Measurements from ENCODE around the gene STK25.
"Not testable (repeated sequence)": the region's sequence is repeated elsewhere in the genome, so short reads cannot be mapped to it uniquely, and the experiment has no call there.

The STK25 gene

DNA sequence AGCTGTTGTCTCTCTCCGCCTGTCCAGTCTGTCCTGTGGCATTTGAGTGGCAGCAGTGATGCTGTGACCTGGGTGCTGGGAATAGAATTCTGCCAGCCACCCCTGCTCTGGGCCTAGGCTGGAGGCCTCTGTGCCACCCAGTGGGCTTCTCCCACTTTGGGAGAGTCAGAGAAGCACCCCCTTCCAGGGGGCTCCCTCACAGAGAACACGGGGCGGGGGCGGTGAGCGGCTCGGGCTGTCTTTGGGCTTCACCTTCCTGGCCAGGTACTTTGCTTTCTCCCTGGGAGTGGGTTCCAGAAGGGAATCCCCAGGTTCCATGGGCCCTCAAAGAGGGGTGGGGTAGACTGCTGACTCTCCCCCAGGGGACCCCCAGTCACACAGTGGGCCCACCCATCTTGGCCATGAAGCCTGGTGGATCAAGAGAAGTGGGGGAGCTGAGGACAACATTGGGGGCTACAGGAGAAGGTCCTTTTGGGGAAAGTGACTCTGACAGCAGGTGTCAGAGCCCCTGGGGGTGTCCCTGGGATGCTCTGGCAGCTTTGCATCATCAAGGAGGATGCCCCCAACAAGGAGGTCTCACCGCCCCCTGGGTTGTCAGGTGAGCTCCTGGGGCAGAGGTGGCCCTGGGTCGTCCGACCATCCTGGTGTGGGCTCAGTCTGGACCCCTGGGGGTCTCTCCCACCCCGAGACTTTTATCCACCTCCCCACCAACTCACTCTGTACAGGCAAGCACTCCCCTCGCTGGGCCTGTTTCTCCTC is 31.4 kb upstream of the STK25 start:
- no peak for DNase-seq

DNA sequence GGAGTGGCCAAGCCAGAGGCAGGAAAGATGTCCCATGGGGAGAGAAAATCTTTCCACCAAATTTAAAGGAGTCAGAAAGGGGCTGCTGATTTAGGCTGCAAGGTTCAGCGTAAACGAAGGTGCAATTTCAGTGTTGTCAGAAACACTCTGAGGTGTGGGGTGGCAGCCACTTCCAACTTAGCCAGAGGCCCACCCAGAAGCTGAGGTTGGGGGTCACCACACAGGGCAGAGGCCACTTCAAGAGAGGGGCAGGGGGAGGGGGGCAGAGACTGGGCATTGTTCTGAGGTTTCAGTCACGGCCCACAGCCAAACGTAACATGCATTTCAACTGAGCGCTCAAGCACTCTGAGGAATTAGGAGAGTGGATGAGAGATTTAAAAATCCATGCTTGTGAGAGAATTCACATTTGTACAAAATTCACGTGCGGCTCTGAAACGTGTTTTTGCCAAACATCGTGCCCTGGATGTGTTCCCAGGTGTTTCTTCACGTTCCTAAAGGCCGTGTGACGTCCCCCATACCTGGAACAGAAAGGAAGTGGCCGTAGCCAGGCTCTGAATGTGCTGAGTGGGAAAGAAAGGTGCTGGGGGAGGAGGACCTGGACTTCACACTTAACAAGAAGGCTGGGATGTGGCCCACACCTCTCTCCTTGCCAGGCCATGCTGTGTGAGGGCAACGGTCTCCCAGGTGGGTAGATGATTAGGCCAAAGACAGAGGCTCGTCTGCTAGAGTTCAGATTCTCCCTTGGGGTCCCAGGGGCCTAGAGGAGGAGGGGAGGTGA is 30.6 kb upstream of the STK25 start:
- DNase-seq, result no peak

DNA sequence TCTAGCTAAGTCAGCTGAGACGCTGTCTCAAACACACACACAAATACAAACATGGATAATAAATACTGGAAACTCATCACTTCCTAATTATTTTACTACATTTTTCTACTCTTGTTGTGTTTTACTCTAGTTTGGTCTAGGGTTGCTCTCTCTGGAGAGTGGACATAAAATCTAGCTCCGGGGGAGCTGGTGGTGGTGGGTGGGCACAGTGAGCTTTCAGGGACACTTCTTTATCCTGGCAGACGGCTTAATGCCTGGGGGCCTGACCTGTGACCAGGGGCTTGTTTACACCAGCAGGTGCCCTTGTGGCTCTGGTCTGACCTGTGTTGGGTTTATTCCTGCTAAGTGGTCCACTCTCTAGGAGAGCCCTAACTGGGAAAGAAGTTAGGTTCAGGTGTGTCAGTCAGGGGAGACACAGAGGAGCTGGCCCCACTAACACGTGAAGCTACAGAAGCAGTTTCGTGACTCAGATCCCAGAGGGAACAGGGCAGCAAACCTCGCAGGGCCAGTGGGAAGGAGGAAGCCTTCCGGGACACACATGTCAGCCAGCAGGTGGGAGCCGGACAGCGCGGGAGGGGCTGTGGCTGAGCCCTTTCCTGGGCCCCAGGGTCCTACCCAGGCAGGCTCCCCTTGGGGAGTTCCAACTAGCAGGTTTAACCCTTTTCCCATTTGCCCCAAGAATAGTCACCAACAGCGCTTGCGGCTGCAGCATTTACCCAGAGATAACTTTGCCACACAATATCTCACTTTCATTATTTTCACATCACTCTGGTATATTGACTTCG is 27.7 kb upstream of the STK25 start:
- DNase-seq, result no peak

DNA sequence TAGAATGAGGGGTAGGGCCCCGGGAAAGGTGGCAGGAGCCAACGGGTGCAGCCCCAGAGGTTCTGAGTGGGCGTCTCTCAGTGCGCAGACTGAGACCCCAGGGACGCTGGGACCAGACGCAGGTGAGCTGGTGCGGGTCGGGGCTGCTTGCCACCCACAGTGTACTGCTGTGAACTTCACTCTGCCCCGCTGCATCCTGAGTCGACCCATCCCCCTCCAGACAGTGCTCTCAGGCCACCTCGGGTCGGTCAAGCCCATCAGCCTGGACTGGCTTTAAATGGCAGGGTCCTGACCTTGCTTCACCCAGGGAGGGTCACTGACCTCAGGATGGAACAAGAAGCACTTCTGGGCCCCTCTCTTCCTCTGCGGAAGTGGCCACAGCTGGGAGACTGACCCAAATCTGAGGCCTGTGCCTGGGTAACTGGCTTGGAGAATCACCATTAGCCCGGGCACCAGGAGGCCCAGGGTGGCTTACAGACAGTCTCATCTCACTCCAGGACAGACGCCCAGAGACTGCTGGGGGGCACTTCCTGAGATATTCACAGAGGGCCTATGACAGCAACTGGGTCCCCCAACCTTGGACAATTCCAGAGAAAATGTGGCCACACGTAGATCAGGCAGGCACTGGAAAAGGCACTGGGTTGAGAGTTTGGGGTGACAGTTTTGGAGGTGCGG is 26.5 kb upstream of the STK25 start:
- DNase-seq, result no peak

DNA sequence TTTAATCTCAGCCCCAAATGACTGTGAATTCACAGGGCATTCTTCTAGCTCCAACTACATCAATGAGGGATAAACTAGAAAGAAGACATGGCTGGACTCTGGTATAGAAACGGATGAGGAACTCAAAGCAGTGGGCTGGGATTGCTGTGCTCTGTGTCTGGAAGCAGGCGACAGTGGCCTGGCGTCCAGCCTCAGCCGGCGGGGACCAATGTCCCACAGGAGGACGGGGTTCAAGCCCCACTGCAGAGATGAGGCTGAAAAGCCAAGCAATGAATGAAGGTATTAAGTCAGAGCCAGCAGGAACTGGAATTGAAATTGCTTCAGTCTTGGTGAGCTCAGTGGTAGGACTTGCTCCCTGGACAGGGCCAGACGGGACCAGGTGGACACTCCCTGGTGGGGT is 25.9 kb upstream of the STK25 start:
- no peak for DNase-seq

DNA sequence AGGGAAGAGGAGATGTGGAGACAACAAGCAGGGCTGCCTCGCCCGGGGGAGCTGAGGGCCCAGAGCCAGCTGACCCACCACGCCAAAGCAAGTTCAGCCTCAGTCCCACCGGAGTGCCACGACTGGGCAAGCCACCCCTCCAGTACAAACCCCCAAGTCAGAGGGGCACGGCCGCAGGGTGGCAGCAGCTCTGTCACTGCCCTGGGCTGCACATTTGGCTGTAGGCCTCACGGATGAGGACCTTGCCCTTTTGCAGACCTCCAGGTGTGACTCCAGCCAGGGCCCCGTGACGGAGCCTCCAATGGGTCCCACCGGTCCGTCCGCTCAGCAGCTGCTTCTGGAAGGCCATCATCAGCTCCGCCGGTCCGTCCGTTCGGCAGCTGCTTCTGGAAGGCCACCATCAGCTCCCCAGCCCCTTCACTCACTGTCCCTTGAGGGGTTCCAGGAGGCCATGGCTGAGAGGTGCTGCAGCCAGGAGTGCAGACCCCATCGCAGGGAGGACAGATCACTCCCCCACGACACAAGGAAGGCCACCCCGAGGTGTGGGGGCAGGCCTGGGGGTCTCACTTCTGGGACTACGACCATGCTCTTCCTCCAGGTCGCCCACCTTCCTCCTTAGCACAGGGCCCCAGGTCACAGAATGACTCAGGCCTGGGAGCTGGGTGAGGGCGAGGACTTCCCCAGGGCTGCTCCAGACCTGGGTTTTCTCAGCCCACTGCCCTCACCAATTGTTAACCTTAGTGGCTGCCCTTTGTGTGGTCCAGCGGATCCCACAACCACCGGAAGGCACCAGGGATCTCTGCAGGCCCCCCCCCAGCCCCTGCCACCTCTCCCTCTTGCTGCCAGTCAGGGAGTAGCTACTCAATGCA is 24.6 kb upstream of the STK25 start:
- DNase-seq, result no peak

DNA sequence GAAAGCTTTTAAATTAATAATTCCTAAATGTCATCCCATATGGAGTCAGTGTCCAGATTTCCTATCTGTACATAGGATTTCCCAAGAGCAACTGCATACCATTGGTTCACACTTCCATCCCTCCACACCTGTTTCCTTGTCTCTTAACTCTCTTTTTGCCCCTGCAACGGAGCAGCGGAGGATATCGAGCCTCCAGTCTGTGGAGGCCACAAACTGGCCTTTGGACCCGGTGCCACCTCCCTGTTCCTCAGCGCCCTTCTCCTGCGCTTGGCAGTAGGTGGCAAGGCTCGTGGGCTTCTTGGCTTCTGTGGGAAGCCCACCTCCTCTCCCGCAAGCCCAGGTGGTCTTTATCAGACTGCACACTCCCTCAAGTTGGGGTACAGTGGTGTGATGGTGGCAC is 23.8 kb upstream of the STK25 start:
- no peak for DNase-seq

DNA sequence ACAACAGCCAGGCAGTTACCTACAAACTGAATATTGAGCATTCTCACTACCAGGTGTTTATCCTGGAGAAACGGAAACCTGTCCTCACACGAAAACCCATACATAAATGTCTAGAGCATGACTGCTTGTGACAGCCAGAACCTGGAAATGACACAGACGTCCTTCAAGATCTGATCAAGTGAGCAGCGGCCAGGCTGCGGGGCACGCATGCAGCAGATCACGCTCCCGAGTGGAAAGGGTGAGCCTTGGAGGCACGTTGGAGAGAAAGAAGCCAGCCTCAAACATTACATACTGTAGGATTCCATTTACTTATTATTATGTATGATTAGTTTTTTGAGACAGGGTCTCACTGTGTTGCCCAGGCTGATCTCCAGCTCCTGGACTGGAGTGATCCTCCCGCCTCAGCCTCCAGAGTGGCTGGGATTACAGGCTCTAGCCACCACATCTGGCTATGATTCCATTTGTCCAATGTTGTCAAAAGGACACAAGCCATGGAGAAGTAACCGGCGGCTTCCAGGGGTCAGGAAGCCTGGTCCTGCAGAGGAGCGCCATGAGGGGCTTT is 22.9 kb upstream of the STK25 start:
- DNase-seq, result no peak

DNA sequence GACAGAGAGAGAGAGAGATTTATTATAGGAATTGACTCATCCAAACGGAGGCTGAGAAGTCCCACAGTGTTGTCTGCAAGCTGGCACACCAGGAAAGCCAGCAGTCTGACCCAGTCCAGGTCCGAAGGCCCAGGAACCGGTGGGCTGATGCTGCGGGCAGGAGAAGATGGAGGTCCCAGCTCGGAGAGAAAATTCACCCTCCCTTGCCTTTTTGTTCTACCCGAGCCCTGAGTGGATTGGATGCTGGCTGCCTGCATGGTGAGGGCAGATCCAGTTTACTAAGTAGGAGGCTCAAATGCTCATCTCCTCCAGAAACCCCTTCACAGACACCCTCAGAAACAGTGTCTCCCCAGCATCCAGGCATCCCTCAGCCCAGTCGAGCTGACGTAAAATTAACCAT is 22.2 kb upstream of the STK25 start:
- DNase-seq, result no peak

DNA sequence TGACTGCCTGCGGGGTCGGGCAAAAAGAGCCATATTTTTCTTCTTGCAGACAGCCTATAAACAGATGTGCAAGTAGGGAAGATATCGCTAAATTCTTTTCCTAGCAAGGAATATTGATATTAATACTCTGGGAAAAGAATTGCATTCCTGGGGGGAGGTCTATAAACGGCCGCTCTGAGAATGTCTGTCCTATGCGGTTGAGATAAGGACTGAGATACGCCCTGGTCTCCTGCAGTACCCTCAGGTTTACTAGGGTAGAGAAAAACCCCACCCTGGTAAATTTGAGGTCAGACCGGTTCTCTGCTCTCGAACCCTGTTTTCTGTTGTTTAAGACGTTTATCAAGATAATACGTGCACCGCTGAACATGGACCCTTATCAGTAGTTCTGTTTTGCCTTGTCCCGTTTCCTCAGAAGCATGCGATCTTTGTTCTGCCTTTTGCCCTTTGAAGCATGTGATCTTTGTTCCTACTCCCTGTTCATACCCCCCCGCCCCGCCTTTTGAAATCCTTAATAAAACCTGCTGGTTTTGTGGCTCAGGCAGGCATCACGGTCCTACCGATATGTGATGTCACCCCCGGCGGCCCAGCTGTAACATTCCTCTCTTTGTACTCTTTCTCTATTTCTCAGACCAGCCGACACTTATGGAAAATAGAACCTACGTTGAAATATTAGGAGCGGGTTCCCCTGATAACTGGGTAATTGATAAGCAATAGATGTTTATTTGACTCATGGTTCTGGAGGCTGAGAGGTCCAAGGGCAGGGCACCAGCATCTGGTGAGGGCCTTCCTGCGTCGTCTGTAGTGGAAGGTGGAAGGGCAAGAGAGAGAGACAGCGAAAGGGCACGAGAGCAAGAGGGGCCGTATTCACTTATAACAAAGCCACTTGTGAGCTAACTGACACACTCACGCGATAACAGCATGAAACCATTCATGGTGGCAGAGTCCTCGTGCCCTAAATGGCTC is 17.7 kb upstream of the STK25 start:
- DNase-seq, result not testable (repeated sequence)

DNA sequence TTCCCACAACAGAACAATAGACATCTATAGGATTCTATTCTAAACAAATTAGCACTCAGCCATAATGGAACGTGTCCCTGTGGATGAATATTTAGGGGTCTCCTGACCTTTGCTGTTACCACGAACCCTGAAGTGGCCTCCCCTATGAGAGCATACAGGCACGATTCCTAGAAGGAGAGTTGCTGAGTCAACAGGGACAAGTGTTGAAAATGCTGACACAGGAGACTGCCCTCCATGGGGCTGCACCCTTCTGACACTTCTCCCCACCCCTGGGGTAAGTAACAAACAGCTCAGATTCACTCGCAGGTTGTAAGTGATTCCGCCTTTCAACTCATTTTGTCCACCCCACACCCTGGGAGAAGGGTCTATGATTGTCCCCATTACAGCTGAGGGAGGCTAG is 14.1 kb upstream of the STK25 start:
- DNase-seq, result no peak

DNA sequence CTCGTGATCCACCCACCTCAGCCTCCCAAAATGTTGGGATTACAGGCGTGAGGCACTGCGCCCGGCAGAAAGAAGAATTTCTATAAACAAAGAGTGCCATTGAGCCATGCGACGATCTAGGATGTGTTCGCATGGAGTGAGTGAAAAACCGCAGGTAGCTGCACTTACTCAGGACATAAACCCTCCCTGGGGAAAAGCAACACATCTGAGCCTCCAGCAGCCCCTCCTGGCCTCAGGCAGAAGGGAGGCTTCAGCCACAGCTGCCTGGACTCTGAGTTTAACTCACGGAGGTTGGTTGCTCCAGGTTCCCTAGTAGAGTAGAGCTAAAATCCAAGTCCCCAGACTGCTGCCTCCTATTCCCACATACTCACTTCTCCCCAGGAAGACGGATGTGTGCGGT is 11.3 kb upstream of the STK25 start:
- no peak for DNase-seq

DNA sequence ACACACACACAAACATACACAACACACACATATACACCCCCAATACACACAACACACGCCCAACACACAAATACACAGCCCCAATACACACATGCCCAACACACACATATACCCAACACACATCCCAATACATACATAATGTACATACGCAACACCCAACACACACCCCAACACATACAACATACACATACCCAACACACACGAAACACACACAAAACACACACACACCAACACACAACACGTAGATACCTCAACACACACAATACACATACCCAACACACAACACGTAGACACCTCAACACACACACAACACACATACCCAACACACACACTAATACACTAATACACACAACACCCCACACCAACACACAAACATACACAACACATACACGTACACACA is 8.9 kb upstream of the STK25 start:
- DNase-seq, result no peak

DNA sequence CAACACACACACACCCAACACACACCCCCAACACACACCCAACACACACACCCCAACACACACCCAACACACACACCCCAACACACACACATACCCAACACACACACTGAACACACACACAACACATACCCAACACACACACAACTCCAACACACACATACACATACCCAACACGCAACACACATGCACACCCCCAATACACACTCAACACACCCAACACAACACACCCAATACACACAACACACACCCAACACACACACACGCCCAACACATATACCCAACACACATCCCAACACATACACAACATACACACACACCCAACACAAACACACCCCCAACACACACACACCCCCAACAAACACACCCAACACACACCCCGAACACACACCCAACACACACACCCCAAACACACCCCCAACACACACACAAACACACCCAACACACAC is 8.2 kb upstream of the STK25 start:
- no peak for DNase-seq

DNA sequence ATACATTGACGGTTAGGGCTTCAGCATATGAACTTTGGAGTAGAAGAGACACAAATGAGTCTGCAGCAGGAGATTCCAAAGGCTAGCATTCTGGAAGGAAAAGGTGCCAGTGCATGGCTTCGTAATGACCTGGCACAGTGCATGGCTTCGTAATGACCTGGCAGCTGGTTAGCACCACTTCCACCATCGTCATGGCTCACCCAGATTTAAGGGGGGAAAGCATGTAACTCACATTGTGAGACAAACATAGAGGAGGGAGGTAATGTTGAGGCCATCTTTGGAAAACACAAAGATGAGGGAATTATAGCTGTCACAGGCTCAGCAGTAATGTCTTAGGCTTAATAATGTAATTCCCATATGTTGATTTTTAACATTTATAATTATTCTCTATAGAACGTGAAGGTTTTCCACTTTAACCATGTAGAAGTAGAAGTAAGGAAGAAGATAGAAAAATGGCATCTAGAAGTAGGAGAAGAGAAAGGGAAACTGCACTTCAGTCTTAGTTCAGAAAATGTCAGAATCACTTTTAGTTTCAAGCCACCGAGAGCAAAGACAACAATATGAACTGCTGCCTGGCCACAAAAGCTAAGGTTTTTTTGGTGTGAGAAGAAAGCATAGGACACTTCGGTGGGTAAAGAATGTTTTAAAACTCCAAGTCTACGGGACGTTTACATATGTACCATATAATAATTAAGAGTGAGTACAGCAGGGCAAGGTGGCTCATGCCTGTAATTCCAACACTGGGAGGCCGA is 6.8 kb upstream of the STK25 start:
- DNase-seq, result no peak

DNA sequence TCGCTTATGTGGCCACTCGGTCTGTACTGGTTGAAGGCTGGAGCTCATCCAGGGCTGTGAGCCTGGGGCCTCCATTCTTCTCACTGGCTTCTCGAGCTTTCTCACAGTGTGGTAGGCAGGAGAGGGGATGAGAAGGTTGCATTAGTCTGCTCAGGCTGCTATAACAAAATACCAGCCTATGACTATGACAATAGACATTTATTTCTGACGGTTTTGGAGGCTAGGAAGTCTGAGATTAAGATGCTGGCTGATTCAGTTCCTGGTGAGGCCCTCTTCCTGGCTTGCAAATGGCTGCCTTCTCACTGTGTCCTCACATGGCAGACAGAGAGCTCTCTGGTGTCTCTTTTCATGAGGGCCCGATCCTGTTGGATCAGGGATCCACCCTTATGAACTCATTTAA is 6.2 kb upstream of the STK25 start:
- DNase-seq, result no peak

DNA sequence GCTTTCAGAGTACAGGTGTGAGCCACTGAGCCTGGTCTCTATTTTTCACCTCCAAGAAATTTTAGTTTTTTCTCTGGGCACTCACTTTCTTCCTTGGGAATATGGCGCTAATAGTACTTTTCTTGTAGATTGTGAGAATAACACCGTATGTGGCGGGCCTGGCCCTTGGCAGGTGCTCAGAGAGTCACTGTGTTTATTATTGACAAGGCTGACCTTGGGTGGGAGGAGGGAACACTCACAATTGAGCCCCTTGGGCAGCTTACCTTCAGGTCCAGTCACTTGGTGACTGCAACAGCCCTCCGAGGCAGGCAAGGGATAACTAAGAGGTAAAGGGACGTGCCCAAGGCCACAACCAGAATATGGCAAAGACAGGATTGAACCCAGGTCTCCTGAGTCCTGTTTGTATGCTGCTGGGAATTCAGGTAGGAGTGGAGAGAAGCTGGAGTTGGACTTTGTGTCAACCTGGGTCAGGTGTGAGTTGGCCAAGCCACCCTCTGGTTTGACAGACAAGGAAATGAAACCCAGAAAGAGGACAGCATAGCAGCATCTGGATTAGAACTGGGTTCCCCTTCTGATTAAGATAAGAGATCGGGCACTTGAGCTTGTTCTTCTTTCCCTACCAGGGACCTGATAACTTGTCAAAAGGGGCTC is 2.8 kb upstream of the STK25 start:
- no peak for DNase-seq

DNA sequence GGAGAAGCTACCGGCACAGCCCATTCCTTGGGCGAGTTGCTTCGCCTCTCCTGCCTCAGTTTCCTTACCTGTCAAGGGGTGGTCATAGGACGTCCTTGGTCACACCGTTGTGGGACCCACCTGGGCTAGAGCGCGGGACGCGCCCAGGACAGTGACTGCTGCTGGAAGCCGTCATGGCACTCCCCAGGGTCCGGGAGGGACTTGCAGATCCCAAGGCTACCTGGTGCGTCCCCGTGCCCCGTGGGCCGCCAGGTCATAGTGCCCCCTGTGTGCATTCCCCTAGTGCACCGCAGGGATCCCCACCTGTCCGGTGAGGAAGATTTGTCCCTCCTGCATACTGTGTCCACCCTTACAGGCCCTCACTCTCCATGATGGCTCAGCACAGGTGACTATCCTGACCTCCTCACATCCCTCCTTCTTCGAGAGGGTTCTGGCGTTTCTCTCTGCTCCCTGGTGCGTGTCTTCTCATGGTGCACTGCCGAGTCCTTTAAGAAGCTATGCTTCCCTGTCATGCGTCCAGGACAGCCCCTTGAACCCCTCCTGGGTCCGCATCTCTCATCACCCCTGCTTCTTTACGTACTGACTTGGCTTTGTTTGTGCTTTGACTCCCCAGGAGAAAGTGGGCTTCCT is 886 bp upstream of the STK25 start:
- DNase-seq, result no peak

Measured in COR-L47 (cell line).